Measurements from ENCODE around the gene RETN.

DNA sequence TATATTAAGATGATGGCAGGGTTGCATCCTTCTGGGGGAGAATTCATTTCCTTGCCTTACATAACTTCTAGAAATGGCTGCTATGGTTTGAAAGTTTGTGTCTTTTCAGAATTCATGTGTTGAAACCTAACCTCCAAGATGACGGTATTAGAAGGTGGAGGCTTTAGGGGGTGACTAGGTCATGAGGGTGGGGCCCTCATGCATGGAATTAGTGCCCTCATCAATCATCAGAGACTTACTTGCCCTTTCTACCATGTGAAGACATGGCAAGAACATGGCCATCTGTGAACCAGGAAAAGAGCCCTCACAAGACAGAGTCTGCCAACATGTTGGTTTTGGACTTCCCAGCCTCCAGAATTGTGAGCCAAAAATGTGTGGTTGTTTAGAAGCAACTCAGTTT is 47.9 kb downstream of the RETN start:
- TF ChIP-seq, protein P1, sequence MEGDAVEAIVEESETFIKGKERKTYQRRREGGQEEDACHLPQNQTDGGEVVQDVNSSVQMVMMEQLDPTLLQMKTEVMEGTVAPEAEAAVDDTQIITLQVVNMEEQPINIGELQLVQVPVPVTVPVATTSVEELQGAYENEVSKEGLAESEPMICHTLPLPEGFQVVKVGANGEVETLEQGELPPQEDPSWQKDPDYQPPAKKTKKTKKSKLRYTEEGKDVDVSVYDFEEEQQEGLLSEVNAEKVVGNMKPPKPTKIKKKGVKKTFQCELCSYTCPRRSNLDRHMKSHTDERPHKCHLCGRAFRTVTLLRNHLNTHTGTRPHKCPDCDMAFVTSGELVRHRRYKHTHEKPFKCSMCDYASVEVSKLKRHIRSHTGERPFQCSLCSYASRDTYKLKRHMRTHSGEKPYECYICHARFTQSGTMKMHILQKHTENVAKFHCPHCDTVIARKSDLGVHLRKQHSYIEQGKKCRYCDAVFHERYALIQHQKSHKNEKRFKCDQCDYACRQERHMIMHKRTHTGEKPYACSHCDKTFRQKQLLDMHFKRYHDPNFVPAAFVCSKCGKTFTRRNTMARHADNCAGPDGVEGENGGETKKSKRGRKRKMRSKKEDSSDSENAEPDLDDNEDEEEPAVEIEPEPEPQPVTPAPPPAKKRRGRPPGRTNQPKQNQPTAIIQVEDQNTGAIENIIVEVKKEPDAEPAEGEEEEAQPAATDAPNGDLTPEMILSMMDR (IDR thresholded peaks at IDR 0.05) = no peak
- no peak for TF ChIP-seq POLR2AphosphoS5 (IDR thresholded peaks at IDR 0.05; ENCODE audit: insufficient read depth in 1 of 2, low read depth in 1 of 2)
